ENCODE results near the gene ASAH2B. TPM values are rescaled to one million over a fixed set of nuclear protein-coding genes. Genes with fewer than 3 reads are reported as not detected.
"Not testable (repeated sequence)": the region's sequence is repeated elsewhere in the genome, so short reads cannot be mapped to it uniquely, and the experiment has no call there.

ASAH2B gene
- total RNA-seq, 1 donor from 2014 or later, result 2.6 TPM

- H3K4me3 ChIP-seq (ENCODE audit: low read length in 3 of 3), result peak overlapping the region; percentile 88 to 95 (median 94)
- no peaks in the 10 kb centered on the region for H3K9me3 ChIP-seq (ENCODE audit: control insufficient read depth in 3 of 3, low read length in 3 of 3)
- no peaks in the 10 kb centered on the region for H3K27me3 ChIP-seq (ENCODE audit: control insufficient read depth in 3 of 3, insufficient read depth in 3 of 3, low read length in 3 of 3)
- H3K27ac ChIP-seq (ENCODE audit: low read depth, low read length), result peak overlapping the region; percentile 79
- H3K9ac ChIP-seq (ENCODE audit: low read depth in 1 of 3, low read length in 3 of 3), result peak overlapping the region; percentile 80 to 91 (median 85)
- peaks cover 0 to 4% (median 3%) of the 10 kb centered on the region in 3 donors for H3K4me1 ChIP-seq (ENCODE audit: control insufficient read depth in 3 of 3, insufficient read depth in 3 of 3, low read length in 3 of 3)
- no peaks in the 10 kb centered on the region for H3K36me3 ChIP-seq (ENCODE audit: control insufficient read depth in 3 of 3, insufficient read depth in 3 of 3, low read length in 3 of 3)
Measured at GRCh38 chr10:50740293-50740648, 535 bp downstream of the ASAH2B start.

DNA sequence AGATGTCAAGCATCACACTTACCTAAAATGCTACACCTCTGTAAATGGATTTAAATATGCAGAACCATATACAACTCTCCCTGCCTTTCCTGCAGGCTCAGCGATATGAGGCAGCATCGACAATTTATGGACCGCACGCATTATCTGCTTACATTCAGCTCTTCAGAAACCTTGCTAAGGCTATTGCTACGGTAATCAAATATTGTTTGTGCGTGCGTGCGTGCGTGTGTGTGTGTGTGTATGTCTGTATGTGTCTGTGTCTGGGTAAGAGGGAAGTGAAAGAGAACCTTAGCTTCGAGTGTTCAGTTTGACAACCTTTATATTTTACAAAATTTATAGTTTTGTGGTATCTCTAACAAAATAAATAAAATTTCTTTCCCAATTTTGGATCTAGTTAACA is 3.1 kb downstream of the ASAH2B start:
- not testable (repeated sequence) for H3K9ac ChIP-seq (ENCODE audit: low read depth in 1 of 3, low read length in 3 of 3); H3K36me3 ChIP-seq (ENCODE audit: control insufficient read depth in 3 of 3, insufficient read depth in 3 of 3, low read length in 3 of 3); H3K4me1 ChIP-seq (ENCODE audit: control insufficient read depth in 3 of 3, insufficient read depth in 3 of 3, low read length in 3 of 3); H3K9me3 ChIP-seq (ENCODE audit: control insufficient read depth in 3 of 3, low read length in 3 of 3); H3K4me3 ChIP-seq (ENCODE audit: low read length in 3 of 3); H3K27ac ChIP-seq (ENCODE audit: low read depth, low read length); H3K27me3 ChIP-seq (ENCODE audit: control insufficient read depth in 3 of 3, insufficient read depth in 3 of 3, low read length in 3 of 3)

GRCh38 chr10:50766774-50767513 is 27.2 kb downstream of the ASAH2B start:
- H3K4me3 ChIP-seq (ENCODE audit: low read length in 3 of 3); H3K36me3 ChIP-seq (ENCODE audit: control insufficient read depth in 3 of 3, insufficient read depth in 3 of 3, low read length in 3 of 3); H3K27ac ChIP-seq (ENCODE audit: low read depth, low read length); H3K9ac ChIP-seq (ENCODE audit: low read depth in 1 of 3, low read length in 3 of 3); H3K9me3 ChIP-seq (ENCODE audit: control insufficient read depth in 3 of 3, low read length in 3 of 3); H3K4me1 ChIP-seq (ENCODE audit: control insufficient read depth in 3 of 3, insufficient read depth in 3 of 3, low read length in 3 of 3); H3K27me3 ChIP-seq (ENCODE audit: control insufficient read depth in 3 of 3, insufficient read depth in 3 of 3, low read length in 3 of 3): not testable (repeated sequence)

DNA sequence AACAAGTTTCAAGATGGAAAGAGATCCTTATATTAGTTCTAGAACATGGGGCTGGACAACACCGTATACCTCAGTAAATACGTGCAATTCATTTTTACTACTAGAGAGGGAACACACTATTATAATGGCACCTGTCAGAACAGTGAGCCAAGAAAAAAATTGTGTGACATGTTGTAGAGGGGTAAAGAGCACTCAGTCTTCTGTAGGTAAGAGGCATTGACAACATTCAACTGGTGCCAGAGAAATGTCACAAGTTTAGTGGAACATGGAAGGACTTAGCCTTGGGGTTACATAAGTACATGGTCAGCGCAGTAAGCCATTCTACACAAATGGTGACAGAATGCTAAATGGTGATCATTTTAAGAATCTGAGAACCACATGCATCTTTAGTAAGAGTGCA is 32.3 kb downstream of the ASAH2B start:
- not testable (repeated sequence) for H3K36me3 ChIP-seq (ENCODE audit: control insufficient read depth in 3 of 3, insufficient read depth in 3 of 3, low read length in 3 of 3); H3K4me3 ChIP-seq (ENCODE audit: low read length in 3 of 3); H3K4me1 ChIP-seq (ENCODE audit: control insufficient read depth in 3 of 3, insufficient read depth in 3 of 3, low read length in 3 of 3); H3K27me3 ChIP-seq (ENCODE audit: control insufficient read depth in 3 of 3, insufficient read depth in 3 of 3, low read length in 3 of 3); H3K27ac ChIP-seq (ENCODE audit: low read depth, low read length); H3K9ac ChIP-seq (ENCODE audit: low read depth in 1 of 3, low read length in 3 of 3); H3K9me3 ChIP-seq (ENCODE audit: control insufficient read depth in 3 of 3, low read length in 3 of 3)

GRCh38 chr10:50774868-50775267 is 35.1 kb downstream of the ASAH2B start:
- H3K27ac ChIP-seq (ENCODE audit: low read depth, low read length); H3K27me3 ChIP-seq (ENCODE audit: control insufficient read depth in 3 of 3, insufficient read depth in 3 of 3, low read length in 3 of 3); H3K9ac ChIP-seq (ENCODE audit: low read depth in 1 of 3, low read length in 3 of 3); H3K4me3 ChIP-seq (ENCODE audit: low read length in 3 of 3); H3K4me1 ChIP-seq (ENCODE audit: control insufficient read depth in 3 of 3, insufficient read depth in 3 of 3, low read length in 3 of 3); H3K36me3 ChIP-seq (ENCODE audit: control insufficient read depth in 3 of 3, insufficient read depth in 3 of 3, low read length in 3 of 3); H3K9me3 ChIP-seq (ENCODE audit: control insufficient read depth in 3 of 3, low read length in 3 of 3): not testable (repeated sequence)

DNA sequence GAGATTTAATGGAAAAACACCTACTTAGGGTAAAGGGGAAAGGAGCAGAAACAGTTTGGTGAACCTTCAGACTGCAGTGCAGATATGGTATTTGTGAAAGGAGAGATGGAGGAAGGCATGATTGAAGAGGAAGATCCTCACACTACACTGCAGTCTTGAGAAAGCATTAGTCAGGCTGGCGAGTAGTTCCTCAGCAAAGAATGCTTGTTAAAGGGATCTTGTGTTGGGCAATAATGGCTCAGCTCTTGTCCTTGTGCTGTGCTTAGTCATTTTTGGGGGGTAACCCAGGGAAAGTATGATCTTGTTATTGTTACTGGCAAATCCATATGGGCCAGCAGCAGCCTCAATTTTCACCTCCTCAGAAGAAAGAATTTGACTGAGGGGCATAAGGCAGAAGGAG is 40.3 kb downstream of the ASAH2B start:
- H3K4me3 ChIP-seq (ENCODE audit: low read length in 3 of 3); H3K36me3 ChIP-seq (ENCODE audit: control insufficient read depth in 3 of 3, insufficient read depth in 3 of 3, low read length in 3 of 3); H3K4me1 ChIP-seq (ENCODE audit: control insufficient read depth in 3 of 3, insufficient read depth in 3 of 3, low read length in 3 of 3); H3K9ac ChIP-seq (ENCODE audit: low read depth in 1 of 3, low read length in 3 of 3); H3K27me3 ChIP-seq (ENCODE audit: control insufficient read depth in 3 of 3, insufficient read depth in 3 of 3, low read length in 3 of 3); H3K27ac ChIP-seq (ENCODE audit: low read depth, low read length); H3K9me3 ChIP-seq (ENCODE audit: control insufficient read depth in 3 of 3, low read length in 3 of 3): not testable (repeated sequence)

GRCh38 chr10:50782017-50782416 is 42.3 kb downstream of the ASAH2B start:
- not testable (repeated sequence) for H3K27me3 ChIP-seq (ENCODE audit: control insufficient read depth in 3 of 3, insufficient read depth in 3 of 3, low read length in 3 of 3); H3K9me3 ChIP-seq (ENCODE audit: control insufficient read depth in 3 of 3, low read length in 3 of 3); H3K4me3 ChIP-seq (ENCODE audit: low read length in 3 of 3); H3K36me3 ChIP-seq (ENCODE audit: control insufficient read depth in 3 of 3, insufficient read depth in 3 of 3, low read length in 3 of 3); H3K4me1 ChIP-seq (ENCODE audit: control insufficient read depth in 3 of 3, insufficient read depth in 3 of 3, low read length in 3 of 3); H3K9ac ChIP-seq (ENCODE audit: low read depth in 1 of 3, low read length in 3 of 3); H3K27ac ChIP-seq (ENCODE audit: low read depth, low read length)

DNA sequence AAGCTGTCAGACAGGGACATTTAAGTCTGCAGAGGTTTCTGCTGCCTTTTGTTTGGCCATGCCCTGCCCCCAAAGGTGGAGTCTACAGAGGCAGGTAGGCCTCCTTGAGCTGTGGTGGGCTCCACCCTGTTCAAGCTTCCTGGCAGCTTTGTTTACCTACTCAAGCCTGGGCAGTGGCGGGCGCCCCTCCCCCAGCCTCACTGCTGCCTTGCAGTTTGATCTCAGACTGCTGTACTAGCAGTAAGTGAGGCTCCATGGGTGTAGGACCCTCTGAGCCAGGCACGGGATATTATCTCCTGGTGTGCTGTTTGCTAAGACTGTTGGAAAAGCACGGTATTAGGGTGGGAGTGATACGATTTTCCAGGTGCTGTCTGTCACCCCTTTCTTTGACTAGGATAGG is 48.2 kb downstream of the ASAH2B start:
- H3K9me3 ChIP-seq (ENCODE audit: control insufficient read depth in 3 of 3, low read length in 3 of 3); H3K4me1 ChIP-seq (ENCODE audit: control insufficient read depth in 3 of 3, insufficient read depth in 3 of 3, low read length in 3 of 3); H3K27me3 ChIP-seq (ENCODE audit: control insufficient read depth in 3 of 3, insufficient read depth in 3 of 3, low read length in 3 of 3); H3K27ac ChIP-seq (ENCODE audit: low read depth, low read length); H3K4me3 ChIP-seq (ENCODE audit: low read length in 3 of 3); H3K36me3 ChIP-seq (ENCODE audit: control insufficient read depth in 3 of 3, insufficient read depth in 3 of 3, low read length in 3 of 3); H3K9ac ChIP-seq (ENCODE audit: low read depth in 1 of 3, low read length in 3 of 3): not testable (repeated sequence)

DNA sequence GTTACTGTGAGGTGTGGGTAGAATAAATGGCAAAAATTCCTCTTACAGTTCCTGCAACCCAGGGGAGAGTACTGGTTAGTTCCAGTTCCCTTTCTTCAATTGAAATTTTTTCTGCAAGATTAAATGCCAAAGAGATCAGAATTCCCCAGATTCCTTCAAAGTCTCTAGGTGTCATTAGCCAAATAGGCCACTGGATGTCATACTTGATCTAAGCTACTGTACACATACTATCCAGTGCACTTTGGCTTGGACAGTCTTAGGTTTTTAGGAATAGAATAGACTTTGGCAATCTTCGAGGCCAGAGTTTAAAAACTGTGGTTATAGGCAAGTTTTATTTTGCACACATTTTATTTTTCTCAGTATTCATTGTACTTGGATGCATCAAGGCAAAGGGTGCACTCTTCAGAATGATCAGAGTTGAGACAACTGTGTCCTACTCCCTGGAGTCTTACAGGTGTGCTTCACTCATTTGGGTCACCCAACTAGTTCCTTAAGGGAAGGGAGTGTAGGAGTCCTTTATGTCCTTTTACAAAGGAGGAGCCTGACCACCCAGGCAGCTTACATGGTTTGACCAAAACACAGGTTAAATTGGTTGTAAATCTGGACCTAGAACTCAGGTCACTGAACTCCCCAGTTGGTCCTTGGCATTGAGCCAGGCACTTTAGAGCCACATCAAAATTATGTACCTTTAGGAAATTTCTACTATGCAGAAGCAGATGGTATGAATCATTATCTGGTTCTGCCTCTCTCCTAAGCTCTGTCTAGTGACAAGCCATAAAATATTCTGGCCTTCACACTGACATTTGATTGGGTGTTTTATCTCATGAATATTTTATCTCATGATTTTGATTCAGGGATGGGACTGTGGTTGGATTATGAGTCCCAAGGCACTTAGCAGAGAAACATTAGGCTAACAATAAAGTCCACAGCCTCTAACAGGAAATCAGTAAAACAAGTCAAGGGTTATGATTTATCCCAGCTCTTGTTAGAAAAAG is 49.5 kb downstream of the ASAH2B start:
- Histone ChIP-seq H3K9me3 (ENCODE audit: control insufficient read depth in 3 of 3, low read length in 3 of 3) (no peaks in the 10 kb centered on the region), H3K4me1 (ENCODE audit: control insufficient read depth in 3 of 3, insufficient read depth in 3 of 3, low read length in 3 of 3) (no peaks in the 10 kb centered on the region), H3K27ac (ENCODE audit: low read depth, low read length) (no peak overlapping the region), H3K27me3 (ENCODE audit: control insufficient read depth in 3 of 3, insufficient read depth in 3 of 3, low read length in 3 of 3) (no peaks in the 10 kb centered on the region), H3K9ac (ENCODE audit: low read depth in 1 of 3, low read length in 3 of 3) (no peak overlapping the region), H3K36me3 (ENCODE audit: control insufficient read depth in 3 of 3, insufficient read depth in 3 of 3, low read length in 3 of 3) (no peaks in the 10 kb centered on the region), H3K4me3 (ENCODE audit: low read length in 3 of 3) (no peak overlapping the region)

DNA sequence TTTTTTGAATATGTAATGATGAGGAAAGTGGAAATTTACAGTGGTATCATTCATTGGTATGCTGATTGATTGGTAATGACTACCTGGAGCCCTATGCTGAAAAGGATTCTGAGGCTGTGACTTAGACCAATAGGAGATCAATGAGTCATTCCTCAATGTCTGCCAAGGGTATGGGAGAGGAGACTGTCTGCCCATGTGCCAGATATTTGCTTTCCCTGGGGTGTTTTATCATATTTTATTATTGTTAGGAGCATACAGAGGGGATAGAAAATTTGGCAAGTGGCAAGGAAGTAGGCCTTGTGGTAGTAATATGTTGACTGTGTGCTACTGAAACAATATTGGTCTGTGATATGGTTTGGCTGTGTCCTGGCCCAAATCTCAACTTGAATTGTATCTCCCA is 54.8 kb downstream of the ASAH2B start:
- H3K27me3 ChIP-seq (ENCODE audit: control insufficient read depth in 3 of 3, insufficient read depth in 3 of 3, low read length in 3 of 3), result no peaks in the 10 kb centered on the region
- no peak overlapping the region for H3K27ac ChIP-seq (ENCODE audit: low read depth, low read length)
- no peak overlapping the region for H3K9ac ChIP-seq (ENCODE audit: low read depth in 1 of 3, low read length in 3 of 3)
- H3K4me3 ChIP-seq (ENCODE audit: low read length in 3 of 3), result no peak overlapping the region
- no peaks in the 10 kb centered on the region for H3K4me1 ChIP-seq (ENCODE audit: control insufficient read depth in 3 of 3, insufficient read depth in 3 of 3, low read length in 3 of 3)
- no peaks in the 10 kb centered on the region for H3K36me3 ChIP-seq (ENCODE audit: control insufficient read depth in 3 of 3, insufficient read depth in 3 of 3, low read length in 3 of 3)
- H3K9me3 ChIP-seq (ENCODE audit: control insufficient read depth in 3 of 3, low read length in 3 of 3), result no peaks in the 10 kb centered on the region

Data from skeletal muscle tissue (tissue), 4 donors.